Pancreas (tissue), 10 donors: Measurements from ENCODE around the gene TPPP. TPM values are rescaled to one million over a fixed set of nuclear protein-coding genes. Genes with fewer than 3 reads are reported as not detected.
A peak's percentile ranks its signal among the peaks of the same experiment; 100 is the strongest.
"Not testable (repeated sequence)": the region's sequence is repeated elsewhere in the genome, so short reads cannot be mapped to it uniquely, and the experiment has no call there.

Source experiments
- ATAC-seq, 4 donors: fragments of 200-7000 bp; cut with Tn5 transposase; one replicate each; pipeline versions ENCODE4 v1.8.0 to v1.9.1; 2020; ENCODE audit warnings: mild to moderate bottlenecking in 4 of 4, moderate library complexity in 4 of 4
- DNase-seq, 6 donors: peaks; one replicate each; pipeline ENCODE4 v3.0.0-alpha.2; 2020
- FAIRE-seq: peaks from 2 replicates; lab custom pipeline; 2012; peaks lifted over from hg19 to GRCh38; lab: Jason Lieb, UNC
- H3K27ac ChIP-seq, 4 donors: fragments of 200-600 bp; sonication (generic); 1 replicate in 3 of 4; 2 replicates in 1 of 4; pipeline versions ENCODE4 v1.5.0 to v1.8.0; 2020
- H3K27me3 ChIP-seq, 4 donors: fragments of 200-600 bp; one replicate each; pipeline ENCODE4 v1.8.0; 2021
- H3K36me3 ChIP-seq, 3 donors: fragments of 200-600 bp; sonication (generic) in 1 of 3; one replicate each; pipeline versions ENCODE4 v1.5.0 to v1.8.0; 2020 to 2021
- H3K4me1 ChIP-seq, 3 donors: fragments of 200-600 bp; one replicate each; pipeline ENCODE4 v1.8.0; 2021
- H3K4me3 ChIP-seq, 4 donors: fragments of 200-600 bp; sonication (generic) in 2 of 4; one replicate each; pipeline versions ENCODE4 v1.5.0 to v1.8.0; 2020 to 2021
- H3K9me3 ChIP-seq, 4 donors: fragments of 200-600 bp; one replicate each; pipeline ENCODE4 v1.8.0; 2021
- CTCF ChIP-seq, 4 donors: fragments of 200-600 bp; sonication (generic) in 3 of 4; IDR thresholded peaks; one replicate each; pipeline versions ENCODE4 v1.5.0 to v1.8.0; 2021; ENCODE audit warnings: antibody characterized with exemption in 4 of 4
- WGBS, 2 donors: extraction: QIAGEN DNeasy Blood & Tissue Kit; methylation state at CpG; one replicate each; pipeline ENCODE4 v1.1.7; 2013; 5-methylcytosine and 5-hydroxymethylcytosine counted together
- intact Hi-C, 3 donors: fragments of 100-400 bp; cut with DNase I; formaldehyde crosslinking; loops; one replicate each; pipeline versions ENCODE4 v1.11.1 to v1.14.2; 2022
- polyA plus RNA-seq, 2 donors: library from polyadenylated mRNA; stranded (reverse); fragments of 200-250 nt; gene quantifications; one replicate each; pipeline ENCODE4 v1.2.3, GENCODE V29; 2013
- total RNA-seq, 6 donors: library from RNA; stranded (reverse); fragmentation: NEBNext Ultra II Directional in 4 of 6; extraction: Animal tissue kit (Norgen Biotek cat#: 25700) in 4 of 6; gene quantifications; one replicate each; pipeline versions ENCODE4 v1.2.1 to v1.2.4, GENCODE V29; 2021 to 2023
- donor health status: healthy with polysubstance abuse.
- donor health status: DM: no; HTN: no; CAD: no; lungs with moderate emphysema.
- donor health status: DM: no; HTN: no; CAD: no.
- donor health status: control.
- donor health status: control.
- donor health status: Bipolar disorder and iron deficiency.
- donor health status: DM: yes; HTN: yes; CAD: no.
- donor health status: DM: no; HTN: no; CAD: no.
- donor health status: DM: no; HTN: no; CAD: no.
- donor health status: DM: yes; HTN: yes; CAD: no.

Gene TPPP
- total and polyA plus RNA-seq, 8 donors = 2.1 to 6.4 (median 2.8) TPM

GRCh38 chr5:636951-637350 is 56.2 kb downstream of the TPPP start:
- H3K4me1 ChIP-seq = no peaks in the 10 kb centered on the region
- DNase-seq (no peak), FAIRE-seq (no peak), ATAC-seq (no peak)
- no peaks in the 10 kb centered on the region for H3K27me3 ChIP-seq
- intact Hi-C loops = no loop called here
- H3K9me3 ChIP-seq = no peaks in the 10 kb centered on the region
- no peak overlapping the region for H3K27ac ChIP-seq
- TF ChIP-seq CTCF (IDR thresholded peaks at IDR 0.05) = no peak
- peaks cover 0 to 11% (median 5%) of the 10 kb centered on the region in 3 donors for H3K36me3 ChIP-seq
- no peak overlapping the region for H3K4me3 ChIP-seq
- WGBS, 2 donors = 88 to 89% methylated on average over 20 of the region's 20 CpGs

GRCh38 chr5:635306-636055 is 57.7 kb downstream of the TPPP start:
- Histone ChIP-seq H3K9me3 (no peaks in the 10 kb centered on the region), H3K36me3 (peaks cover 0 to 11% (median 5%) of the 10 kb centered on the region in 3 donors), H3K27ac (no peak overlapping the region), H3K4me3 (no peak overlapping the region), H3K4me1 (no peaks in the 10 kb centered on the region), H3K27me3 (no peaks in the 10 kb centered on the region)
- DNase-seq = peak in 1 of 6 donors; percentile 27
- intact Hi-C loops = no loop called here
- whole genome bisulfite sequencing, 2 donors = 95 to 96% methylated on average over 18 of the region's 18 CpGs
- no peak for FAIRE-seq
- ATAC-seq = no peak
- no peak for TF ChIP-seq CTCF (IDR thresholded peaks at IDR 0.05)

- FAIRE-seq (no peak), DNase-seq (peak in 1 of 6 donors; percentile 44), ATAC-seq (no peak)
- 94 to 95% methylated on average over 12 of the region's 12 CpGs for WGBS, 2 donors
- intact Hi-C loops = no loop called here
- no peaks in the 10 kb centered on the region for H3K4me1 ChIP-seq
- no peaks in the 10 kb centered on the region for H3K27me3 ChIP-seq
- peaks cover 0 to 11% (median 5%) of the 10 kb centered on the region in 3 donors for H3K36me3 ChIP-seq
- H3K27ac ChIP-seq = no peak overlapping the region
- no peak for TF ChIP-seq CTCF (IDR thresholded peaks at IDR 0.05)
- H3K4me3 ChIP-seq = no peak overlapping the region
- H3K9me3 ChIP-seq = no peaks in the 10 kb centered on the region
Observed at GRCh38 chr5:634191-634590, 59.0 kb downstream of the TPPP start.

GRCh38 chr5:633501-633955 is 59.6 kb downstream of the TPPP start:
- no peaks in the 10 kb centered on the region for H3K4me1 ChIP-seq
- ATAC-seq = no peak
- H3K27me3 ChIP-seq = no peaks in the 10 kb centered on the region
- H3K36me3 ChIP-seq = peaks cover 0 to 11% (median 5%) of the 10 kb centered on the region in 3 donors
- no peak for FAIRE-seq
- intact Hi-C loops = no loop called here
- DNase-seq = peak in 1 of 6 donors; percentile 47
- no peak overlapping the region for H3K27ac ChIP-seq
- WGBS, 2 donors = 85 to 90% methylated on average over 20 of the region's 20 CpGs
- no peak overlapping the region for H3K4me3 ChIP-seq
- no peak for TF ChIP-seq CTCF (IDR thresholded peaks at IDR 0.05)
- no peaks in the 10 kb centered on the region for H3K9me3 ChIP-seq

GRCh38 chr5:628351-629205 is 64.6 kb downstream of the TPPP start:
- H3K36me3 ChIP-seq, H3K27me3 ChIP-seq, FAIRE-seq, H3K27ac ChIP-seq, intact Hi-C loops, ATAC-seq, H3K9me3 ChIP-seq, H3K4me3 ChIP-seq, H3K4me1 ChIP-seq: not testable (repeated sequence)
- peak in 2 of 6 donors; percentile 8 to 37 for DNase-seq
- 81 to 83% methylated on average over 21 of the region's 21 CpGs for WGBS, 2 donors
